HG02759 (cell line): ENCODE results near the gene TCHHL1.

ENCODE experiments used
- ATAC-seq: cut with Tn5 transposase; IDR thresholded peaks from one replicate; pipeline ENCODE4 v1.9.1; 2021; ENCODE audit warnings: mild to moderate bottlenecking, moderate library complexity; ENCODE audit not compliant: unreplicated experiment

TCHHL1 gene

GRCh38 chr1:152039886-152040285 is 49.0 kb downstream of the TCHHL1 start:
- no peak for ATAC-seq

- no peak for ATAC-seq
These were observed 49.4 kb downstream of the TCHHL1 start for GRCh38 chr1:152039461-152039860.

DNA sequence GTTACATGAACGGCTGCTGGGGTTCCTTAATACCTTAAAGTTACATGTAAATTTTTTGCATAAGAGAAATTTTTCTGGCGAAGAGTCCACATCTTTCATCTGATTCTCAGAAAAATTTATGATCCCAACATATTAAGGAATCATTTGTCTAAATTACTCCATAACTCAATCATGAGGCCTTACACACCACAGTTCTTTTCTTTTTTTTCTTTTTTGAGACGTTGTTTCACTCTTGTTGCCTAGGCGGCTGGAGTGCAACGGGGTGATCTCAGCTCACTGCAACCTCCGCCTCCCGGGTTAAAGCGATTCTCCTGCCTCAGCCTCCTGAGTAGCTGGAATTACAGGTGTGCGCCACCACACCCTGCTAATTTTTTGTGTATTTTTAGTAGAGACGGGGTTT is 50.0 kb downstream of the TCHHL1 start:
- no peak for ATAC-seq

- peak; percentile 52 for ATAC-seq
These were observed 52.3 kb downstream of the TCHHL1 start, which contains the start of gene S100A11 for GRCh38 chr1:152036267-152037216. Gene S100A11 (minus strand): TSS chr1:152037004. CDS start chr1:152036915, 89 bp downstream.

- no peak for ATAC-seq
These were observed 53.2 kb downstream of the TCHHL1 start for GRCh38 chr1:152035539-152036266.

GRCh38 chr1:152034654-152035538 is 54.0 kb downstream of the TCHHL1 start:
- peak; percentile 56 for ATAC-seq

- ATAC-seq = peak; percentile 3
These were observed 54.6 kb downstream of the TCHHL1 start for GRCh38 chr1:152034324-152034653.
